Colonic mucosa (tissue), 4 donors: Measurements from ENCODE around the gene LIME1. TPM values are rescaled to one million over a fixed set of nuclear protein-coding genes. Genes with fewer than 3 reads are reported as not detected.

Source experiments
- DNase-seq: peaks from one replicate; pipeline ENCODE4 v3.0.0-alpha.2; 2020
- H3K27ac ChIP-seq: fragments of 200-600 bp; one replicate; pipeline ENCODE4 v1.8.0; 2021
- H3K27me3 ChIP-seq: fragments of 200-600 bp; one replicate; pipeline ENCODE4 v1.8.0; 2021
- H3K36me3 ChIP-seq: fragments of 200-600 bp; one replicate; pipeline ENCODE4 v1.8.0; 2021
- H3K4me1 ChIP-seq: fragments of 200-600 bp; one replicate; pipeline ENCODE4 v1.8.0; 2021; ENCODE audit warnings: mild to moderate bottlenecking
- H3K4me3 ChIP-seq: fragments of 200-600 bp; one replicate; pipeline ENCODE4 v1.8.0; 2021
- H3K9ac ChIP-seq, 2 donors: one replicate each; pipeline ENCODE4 v1.7.0; 2013; ENCODE audit warnings: control low read depth in 2 of 2, low read depth in 2 of 2, low read length in 2 of 2
- H3K9me3 ChIP-seq: fragments of 200-600 bp; one replicate; pipeline ENCODE4 v1.8.0; 2021
- CTCF ChIP-seq: fragments of 200-600 bp; IDR thresholded peaks from one replicate; pipeline ENCODE4 v1.8.0; 2022; ENCODE audit warnings: antibody characterized with exemption, mild to moderate bottlenecking
- intact Hi-C: fragments of 100-400 bp; cut with DNase I; formaldehyde crosslinking; loops from one replicate; pipeline ENCODE4 v1.14.1; 2022
- total RNA-seq, 2 donors: library from RNA; stranded (reverse); fragmentation: NEBNext Ultra II Directional in 1 of 2; extraction: Animal tissue kit (Norgen Biotek cat#: 25700) in 1 of 2; gene quantifications; one replicate each; pipeline ENCODE4 v1.2.1, GENCODE V29; 2021
- donor health status: healthy.
- donor health status: DM: no; HTN: no; CAD: no.
- donor health status: DM: no; HTN: no; CAD: no.

The LIME1 gene
- total RNA-seq, 2 donors from 2014 or later, result 10.8 to 20.0 TPM

- no peak overlapping the region for H3K27ac ChIP-seq
- H3K4me1 ChIP-seq, result no peaks in the 10 kb centered on the region
- H3K4me3 ChIP-seq, result no peak overlapping the region
- no peaks in the 10 kb centered on the region for H3K9me3 ChIP-seq
- DNase-seq, result no peak
- no peaks in the 10 kb centered on the region for H3K27me3 ChIP-seq
- H3K36me3 ChIP-seq, result no peaks in the 10 kb centered on the region
- H3K9ac ChIP-seq, result no peak overlapping the region
- intact Hi-C loops, result no loop called here
- TF ChIP-seq CTCF, result no peak
These were observed 17.5 kb downstream of the LIME1 start for GRCh38 chr20:63754008-63754407.

GRCh38 chr20:63755933-63756647, 19.6 kb downstream of the LIME1 start:
- no peak overlapping the region for H3K27ac ChIP-seq
- H3K36me3 ChIP-seq, result no peaks in the 10 kb centered on the region
- no peaks in the 10 kb centered on the region for H3K9me3 ChIP-seq
- DNase-seq, result no peak
- no peaks in the 10 kb centered on the region for H3K4me1 ChIP-seq
- H3K4me3 ChIP-seq, result no peak overlapping the region
- H3K9ac ChIP-seq, result no peak overlapping the region
- TF ChIP-seq CTCF, result no peak
- H3K27me3 ChIP-seq, result no peaks in the 10 kb centered on the region
- intact Hi-C loops, result no loop called here

- no peak overlapping the region for H3K4me3 ChIP-seq
- H3K36me3 ChIP-seq, result no peaks in the 10 kb centered on the region
- intact Hi-C loops, result no loop called here
- no peaks in the 10 kb centered on the region for H3K27me3 ChIP-seq
- H3K4me1 ChIP-seq, result no peaks in the 10 kb centered on the region
- no peak overlapping the region for H3K9ac ChIP-seq
- no peak for DNase-seq
- H3K27ac ChIP-seq, result no peak overlapping the region
- no peak for TF ChIP-seq CTCF
- no peaks in the 10 kb centered on the region for H3K9me3 ChIP-seq
These were observed 20.2 kb downstream of the LIME1 start for GRCh38 chr20:63756648-63756991.

GRCh38 chr20:63758152-63758551, 21.7 kb downstream of the LIME1 start:
- H3K27ac ChIP-seq, result no peak overlapping the region
- H3K4me3 ChIP-seq, result no peak overlapping the region
- intact Hi-C loops, result no loop called here
- no peaks in the 10 kb centered on the region for H3K27me3 ChIP-seq
- H3K9me3 ChIP-seq, result no peaks in the 10 kb centered on the region
- H3K36me3 ChIP-seq, result no peaks in the 10 kb centered on the region
- H3K9ac ChIP-seq, result no peak overlapping the region
- no peaks in the 10 kb centered on the region for H3K4me1 ChIP-seq
- no peak for DNase-seq
- TF ChIP-seq CTCF, result no peak

- Histone ChIP-seq H3K27ac (no peak overlapping the region), H3K36me3 (no peaks in the 10 kb centered on the region), H3K4me1 (no peaks in the 10 kb centered on the region), H3K9me3 (no peaks in the 10 kb centered on the region), H3K9ac (no peak overlapping the region), H3K27me3 (no peaks in the 10 kb centered on the region), H3K4me3 (no peak overlapping the region)
- no peak for TF ChIP-seq CTCF
- intact Hi-C loops, result no loop called here
- DNase-seq, result no peak
These were observed 23.0 kb downstream of the LIME1 start for GRCh38 chr20:63759377-63759901.
